ENCODE measurements around the gene HSPBP1. TPM values are rescaled to one million over a fixed set of nuclear protein-coding genes. Genes with fewer than 3 reads are reported as not detected.

HSPBP1 gene
- total and polyA plus RNA-seq, 4 donors, result 9.4 to 31.6 (median 13.5) TPM

GRCh38 chr19:55299991-55300390 lies 20.1 kb upstream of the HSPBP1 start:
- H3K9me3 ChIP-seq (ENCODE audit: control insufficient read depth in 4 of 4, low read length in 3 of 4), result no peaks in the 10 kb centered on the region

More at GRCh38 chr19:55299991-55300390, 20.1 kb upstream of the HSPBP1 start:
- TF ChIP-seq REST (IDR thresholded peaks at IDR 0.05), result no peak
- no peak for TF ChIP-seq EGR1 (IDR thresholded peaks at IDR 0.05; ENCODE audit: low read depth in 2 of 2)
- no peak for TF ChIP-seq TAF1 (conservative IDR thresholded peaks at IDR 0.05)
- TF ChIP-seq MAX (IDR thresholded peaks at IDR 0.05), result no peak
- no peak for TF ChIP-seq HNF4G (IDR thresholded peaks at IDR 0.05)
- no peak for TF ChIP-seq RAD21 (IDR thresholded peaks at IDR 0.05)
- no peak for TF ChIP-seq GABPA (IDR thresholded peaks at IDR 0.05 in 1 of 2, conservative IDR thresholded peaks at IDR 0.05 in 1 of 2)
- TF ChIP-seq HNF4A (conservative IDR thresholded peaks at IDR 0.05), result no peak
- TF ChIP-seq ZBTB33 (IDR thresholded peaks at IDR 0.05), result no peak
- TF ChIP-seq FOXA1 (IDR thresholded peaks at IDR 0.05), result no peak
- TF ChIP-seq CTCF (IDR thresholded peaks at IDR 0.05; ENCODE audit: low read depth, low read length, missing input control), result no peak
- no peak for TF ChIP-seq YY1 (IDR thresholded peaks at IDR 0.05)
- TF ChIP-seq SP1 (IDR thresholded peaks at IDR 0.05), result no peak
- TF ChIP-seq JUND (IDR thresholded peaks at IDR 0.05), result no peak
- TF ChIP-seq ATF3 (IDR thresholded peaks at IDR 0.05), result no peak
- no peak for TF ChIP-seq FOXA2 (IDR thresholded peaks at IDR 0.05)
- no peak for TF ChIP-seq RXRA (IDR thresholded peaks at IDR 0.05)
- no peak for TF ChIP-seq NR2F2 (IDR thresholded peaks at IDR 0.05)
- Histone ChIP-seq H3K27ac (ENCODE audit: low read depth in 1 of 2, low read length in 2 of 2) (no peak overlapping the region), H3K9ac (ENCODE audit: low read depth in 1 of 2, low read length in 2 of 2) (no peak overlapping the region), H3K4me3 (ENCODE audit: low read depth in 1 of 3, low read length in 3 of 3) (no peak overlapping the region), H3K36me3 (ENCODE audit: control insufficient read depth in 4 of 4, insufficient read depth in 3 of 4, low read depth in 1 of 4, low read length in 3 of 4) (no peaks in the 10 kb centered on the region), H3K4me1 (ENCODE audit: control insufficient read depth in 4 of 4, insufficient read depth in 4 of 4, low read length in 3 of 4) (peaks cover 0 to 7% (median 3%) of the 10 kb centered on the region in 4 donors), H3K27me3 (ENCODE audit: control insufficient read depth in 4 of 4, insufficient read depth in 4 of 4, low read length in 3 of 4) (no peaks in the 10 kb centered on the region)
- WGBS, result 89% methylated on average over 10 of the region's 10 CpGs
- DNase-seq (ENCODE audit: low spot score), result no peak
